Heart right ventricle (tissue), 16 donors: ENCODE results near the gene G6PD. TPM values are rescaled to one million over a fixed set of nuclear protein-coding genes. Genes with fewer than 3 reads are reported as not detected.

Source experiments
- ATAC-seq, 8 donors: fragments of 200-7000 bp; cut with Tn5 transposase; one replicate each; pipeline ENCODE4 v1.9.1; 2020; ENCODE audit warnings: mild to moderate bottlenecking in 8 of 8, moderate library complexity in 8 of 8, moderate number of reproducible peaks in 1 of 8
- DNase-seq, 2 donors: peaks; one replicate each; pipeline ENCODE4 v3.0.0-alpha.2; 2020
- H3K27ac ChIP-seq, 10 donors: fragments of 200-600 bp; sonication (generic) in 2 of 10; one replicate each; pipeline versions ENCODE4 v1.5.0 to v1.8.0; 2020 to 2022; ENCODE audit warnings: mild to moderate bottlenecking in 3 of 10
- H3K27me3 ChIP-seq, 7 donors: fragments of 200-600 bp; one replicate each; pipeline ENCODE4 v1.8.0; 2021 to 2022; ENCODE audit warnings: mild to moderate bottlenecking in 2 of 7
- H3K36me3 ChIP-seq, 9 donors: fragments of 200-600 bp; sonication (generic) in 1 of 9; one replicate each; pipeline versions ENCODE4 v1.5.0 to v1.8.0; 2020 to 2022; ENCODE audit warnings: mild to moderate bottlenecking in 2 of 9
- H3K4me1 ChIP-seq, 9 donors: fragments of 200-600 bp; sonication (generic) in 1 of 9; one replicate each; pipeline versions ENCODE4 v1.5.0 to v1.8.0; 2020 to 2022; ENCODE audit warnings: mild to moderate bottlenecking in 4 of 9
- H3K4me3 ChIP-seq, 10 donors: fragments of 200-600 bp; sonication (generic) in 2 of 10; one replicate each; pipeline versions ENCODE4 v1.5.0 to v1.8.0; 2020 to 2022; ENCODE audit warnings: mild to moderate bottlenecking in 7 of 10, moderate library complexity in 2 of 10
- H3K9me3 ChIP-seq, 11 donors: fragments of 200-600 bp in 10 of 11; sonication (generic) in 2 of 11; one replicate each; pipeline versions ENCODE4 v1.5.0 to v1.8.0; 2013 to 2022; ENCODE audit warnings: mild to moderate bottlenecking in 2 of 11, control low read depth in 1 of 11, moderate library complexity in 1 of 11
- CTCF ChIP-seq, 9 donors: fragments of 200-600 bp; sonication (generic) in 2 of 9; IDR thresholded peaks; one replicate each; pipeline versions ENCODE4 v1.5.0 to v1.8.0; 2021 to 2022; ENCODE audit warnings: antibody characterized with exemption in 9 of 9, mild to moderate bottlenecking in 5 of 9, moderate library complexity in 1 of 9
- WGBS, 2 donors: extraction: QIAGEN DNeasy Blood & Tissue Kit; methylation state at CpG; one replicate each; pipeline ENCODE4 v1.1.7; 2013; ENCODE audit warnings: inconsistent platforms in 1 of 2; 5-methylcytosine and 5-hydroxymethylcytosine counted together
- intact Hi-C, 10 donors: fragments of 100-400 bp; cut with DNase I; formaldehyde crosslinking; loops; one replicate each; pipeline versions ENCODE4 v1.11.1 to v1.14.2; 2022
- polyA plus RNA-seq, 2 donors: library from polyadenylated mRNA; stranded (reverse); fragments of 200-250 nt; gene quantifications; one replicate each; pipeline ENCODE4 v1.2.3, GENCODE V29; 2013
- total RNA-seq, 10 donors: library from RNA; stranded (reverse); fragmentation: NEBNext Ultra II Directional in 3 of 10; extraction: Animal tissue kit (Norgen Biotek cat#: 25700) in 3 of 10; gene quantifications; one replicate each; pipeline versions ENCODE4 v1.2.1 to v1.2.4, GENCODE V29; 2021 to 2023
- donor health status: Arrhythmogenic right ventricular cardiomyopathy.
- donor health status: ischemic (EF 13 %, LVEDD 7.1; RV severe dilation, severe dysfunction).
- donor health status: healthy with polysubstance abuse.
- donor health status: DM: no; HTN: yes; CAD: no.
- donor health status: DM: no; HTN: no; CAD: no.
- donor health status: ischemic (EF 25% LVEDD 6.9; RV normal size, moderate dysfunction).
- donor health status: ischemic (EF 25% LVEDD 5.7; RV mildly dilated, moderate dysfunction).
- donor health status: healthy.
- donor health status: DM: yes; HTN: yes; CAD: no.
- donor health status: Ischemic cardiomyopathy.
- donor health status: ischemic (EF 35%, LVEDD 5.7; RV mildly dilated, moderate dysfunction).
- donor health status: nonischemic (EF 11% LVEDD 7.7; RV severe dilation, severe dysfunction).
- donor health status: DM: yes; HTN: yes; CAD: no.
- donor health status: PGD.
- donor health status: ischemic (EF 29% LVEDD 5.4; RV normal size, mild dysfunction).
- donor health status: nonischemic (EF 23%, LVEDD 6.1; RV moderate dilation, normal function).

The G6PD gene
- total and polyA plus RNA-seq, 12 donors = 5.0 to 20.9 (median 9.7) TPM

GRCh38 chrX:154534526-154535322 is 11.9 kb downstream of the G6PD start:
- H3K9me3 ChIP-seq = no peaks in the 10 kb centered on the region
- peaks cover 0 to 11% (median 6%) of the 10 kb centered on the region in 9 donors for H3K4me1 ChIP-seq
- no peaks in the 10 kb centered on the region for H3K27me3 ChIP-seq
- intact Hi-C loops = loop anchor here in 4 of 10 donors (1.0 to 5.0 kb wide), 4 partner anchors 137 to 162 kb away; partner anchors contain the start of genes FLNA (in 1 of the 4) and RPL10 (in 1 of the 4)
- H3K4me3 ChIP-seq = no peak overlapping the region
- H3K27ac ChIP-seq = peak overlapping the region in 7 of 10 donors; percentile 23 to 68 (median 59)
- H3K36me3 ChIP-seq = peaks cover 0 to 41% (median 0%) of the 10 kb centered on the region in 9 donors
- TF ChIP-seq CTCF (IDR thresholded peaks at IDR 0.05) = peak; percentile 82 to 100 (median 95)
- peak; percentile 87 to 95 (median 92) for ATAC-seq
- DNase-seq = peak; percentile 82 to 87
- WGBS, 2 donors = 21 to 24% methylated on average over 32 to 34 of the region's 34 CpGs

- TF ChIP-seq CTCF (IDR thresholded peaks at IDR 0.05) = no peak
- Histone ChIP-seq H3K27ac (no peak overlapping the region), H3K9me3 (no peaks in the 10 kb centered on the region), H3K4me3 (no peak overlapping the region), H3K36me3 (peaks cover 0 to 41% (median 0%) of the 10 kb centered on the region in 9 donors), H3K4me1 (peaks cover 0 to 11% (median 6%) of the 10 kb centered on the region in 9 donors), H3K27me3 (no peaks in the 10 kb centered on the region)
- 95% methylated on average over 16 to 23 of the region's 23 CpGs for WGBS, 2 donors
- DNase-seq (no peak), ATAC-seq (no peak)
- intact Hi-C loops = loop anchor here in 1 of 10 donors (5.0 kb wide), 1 partner anchor 135 kb away; the partner anchor contains the start of gene RPL10
Measured at GRCh38 chrX:154532690-154533089, 14.0 kb downstream of the G6PD start.

GRCh38 chrX:154531626-154532025 is 15.0 kb downstream of the G6PD start:
- WGBS, 2 donors = 40 to 65% methylated on average over 3 to 16 of the region's 16 CpGs
- H3K27ac ChIP-seq = no peak overlapping the region
- no peak overlapping the region for H3K4me3 ChIP-seq
- H3K36me3 ChIP-seq = peaks cover 0 to 41% (median 0%) of the 10 kb centered on the region in 9 donors
- TF ChIP-seq CTCF (IDR thresholded peaks at IDR 0.05) = no peak
- H3K27me3 ChIP-seq = peaks cover 0 to 9% (median 0%) of the 10 kb centered on the region in 7 donors
- ATAC-seq = no peak
- intact Hi-C loops = loop anchor here in 1 of 10 donors (5.0 kb wide), 1 partner anchor 134 kb away; the partner anchor contains the start of gene RPL10
- peaks cover 0 to 21% (median 7%) of the 10 kb centered on the region in 9 donors for H3K4me1 ChIP-seq
- H3K9me3 ChIP-seq = no peaks in the 10 kb centered on the region
- no peak for DNase-seq

- peaks cover 0 to 21% (median 7%) of the 10 kb centered on the region in 9 donors for H3K4me1 ChIP-seq
- intact Hi-C loops = loop anchor here in 1 of 10 donors (5.0 kb wide), 1 partner anchor 133 kb away; the partner anchor contains the start of gene RPL10
- no peak overlapping the region for H3K4me3 ChIP-seq
- ATAC-seq (no peak), DNase-seq (no peak)
- TF ChIP-seq CTCF (IDR thresholded peaks at IDR 0.05) = no peak
- H3K36me3 ChIP-seq = peaks cover 0 to 34% (median 0%) of the 10 kb centered on the region in 9 donors
- H3K27me3 ChIP-seq = peaks cover 0 to 9% (median 0%) of the 10 kb centered on the region in 7 donors
- no peak overlapping the region for H3K27ac ChIP-seq
- no peaks in the 10 kb centered on the region for H3K9me3 ChIP-seq
- 92 to 93% methylated on average over 9 to 11 of the region's 11 CpGs for WGBS, 2 donors
Measured at GRCh38 chrX:154530286-154530685, 16.4 kb downstream of the G6PD start.
